ENCODE results near the gene CTNNBL1.
A peak's percentile ranks its signal among the peaks of the same experiment; 100 is the strongest.
"Not testable (repeated sequence)": the region's sequence is repeated elsewhere in the genome, so short reads cannot be mapped to it uniquely, and the experiment has no call there.

Gene CTNNBL1

GRCh38 chr20:37711994-37712964 lies 18.4 kb downstream of the CTNNBL1 start:
- peaks cover 55% of the 10 kb centered on the region for H3K4me1 Mint-ChIP-seq (ENCODE audit: low read depth)
- no peaks in the 10 kb centered on the region for H3K27me3 Mint-ChIP-seq
- peaks cover 54% of the 10 kb centered on the region for H3K36me3 Mint-ChIP-seq (ENCODE audit: low read depth)
- H3K9me3 Mint-ChIP-seq, result no peaks in the 10 kb centered on the region
- H3K4me3 Mint-ChIP-seq, result no peak overlapping the region
- no peak overlapping the region for H3K27ac Mint-ChIP-seq
- DNase-seq, result no peak

- H3K27ac Mint-ChIP-seq, result no peak overlapping the region
- no peaks in the 10 kb centered on the region for H3K27me3 Mint-ChIP-seq
- H3K9me3 Mint-ChIP-seq, result no peaks in the 10 kb centered on the region
- no peak overlapping the region for H3K4me3 Mint-ChIP-seq
- peaks cover 50% of the 10 kb centered on the region for H3K36me3 Mint-ChIP-seq (ENCODE audit: low read depth)
- no peak for DNase-seq
- H3K4me1 Mint-ChIP-seq (ENCODE audit: low read depth), result peaks cover 48% of the 10 kb centered on the region
These were observed 19.6 kb downstream of the CTNNBL1 start for GRCh38 chr20:37713396-37713795.

DNA sequence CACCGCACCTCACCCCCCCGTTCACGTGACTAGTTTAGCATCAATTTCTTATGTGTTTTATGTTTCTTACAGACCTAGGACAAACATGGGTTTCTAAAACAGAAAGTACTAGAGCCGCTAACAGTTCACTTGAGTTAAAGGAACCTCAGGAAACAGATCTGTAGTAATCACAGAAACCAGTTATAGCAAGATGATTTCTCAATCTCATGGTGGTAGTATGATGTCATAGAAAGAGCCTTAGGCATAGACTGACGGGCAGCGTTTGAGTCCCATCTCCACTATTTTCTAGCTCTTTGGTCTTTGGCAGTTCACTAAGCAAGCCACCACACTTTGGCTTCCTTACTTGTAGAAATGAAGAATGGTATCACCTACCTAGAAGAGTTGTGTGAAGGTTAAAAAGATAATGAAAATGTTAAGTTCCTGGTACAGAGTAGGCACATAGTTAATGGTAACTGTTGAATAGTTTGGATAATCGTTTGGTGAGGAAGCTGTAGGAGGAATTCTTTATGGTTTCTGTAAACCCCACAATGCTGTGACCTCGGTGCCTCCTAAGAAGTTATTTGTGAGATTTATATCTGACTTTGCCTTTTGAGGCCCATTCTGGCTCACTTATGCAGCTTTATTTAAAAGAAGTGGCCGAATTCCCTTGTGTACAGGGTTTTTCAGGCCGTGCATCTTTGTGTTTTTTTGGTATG lies 21.3 kb downstream of the CTNNBL1 start:
- DNase-seq, result no peak
- Mint-ChIP-seq H3K4me1 (ENCODE audit: low read depth) (peaks cover 40% of the 10 kb centered on the region), H3K27ac (no peak overlapping the region), H3K4me3 (no peak overlapping the region), H3K36me3 (ENCODE audit: low read depth) (peaks cover 41% of the 10 kb centered on the region), H3K27me3 (no peaks in the 10 kb centered on the region), H3K9me3 (no peaks in the 10 kb centered on the region)

DNA sequence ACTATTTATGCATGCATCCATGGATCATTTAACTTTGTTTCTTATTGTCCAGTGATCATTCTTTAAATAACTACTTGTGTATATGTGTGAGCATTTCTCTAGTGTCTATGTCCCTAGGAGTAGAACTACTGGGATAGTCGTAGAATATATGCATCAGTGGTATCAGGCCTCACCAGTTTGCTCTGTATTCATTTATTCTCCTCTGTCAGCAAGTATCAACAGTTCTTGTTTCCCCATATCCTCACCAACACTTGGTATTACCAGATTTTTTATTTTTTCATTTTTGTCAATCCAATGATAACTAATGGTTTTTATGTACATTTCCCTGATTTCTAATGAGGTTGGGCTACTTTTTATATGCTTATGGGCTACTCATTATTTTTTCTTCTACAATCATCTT lies 27.9 kb downstream of the CTNNBL1 start:
- H3K36me3 Mint-ChIP-seq (ENCODE audit: low read depth), result peaks cover 28% of the 10 kb centered on the region

GRCh38 chr20:37722312-37722711 lies 28.5 kb downstream of the CTNNBL1 start:
- Mint-ChIP-seq H3K4me1 (ENCODE audit: low read depth) (peaks cover 21% of the 10 kb centered on the region), H3K36me3 (ENCODE audit: low read depth) (peaks cover 23% of the 10 kb centered on the region)
- not testable (repeated sequence) for H3K9me3 Mint-ChIP-seq, H3K27ac Mint-ChIP-seq, H3K4me3 Mint-ChIP-seq, DNase-seq, H3K27me3 Mint-ChIP-seq

More for the DNA sequence above, 27.9 kb downstream of the CTNNBL1 start:
- no peak overlapping the region for H3K4me3 Mint-ChIP-seq
- DNase-seq, result no peak
- H3K27ac Mint-ChIP-seq, result no peak overlapping the region
- peaks cover 18% of the 10 kb centered on the region for H3K4me1 Mint-ChIP-seq (ENCODE audit: low read depth)
- no peaks in the 10 kb centered on the region for H3K27me3 Mint-ChIP-seq
- peaks cover 10% of the 10 kb centered on the region for H3K9me3 Mint-ChIP-seq

- Mint-ChIP-seq H3K4me3 (no peak overlapping the region), H3K9me3 (peaks cover 10% of the 10 kb centered on the region), H3K36me3 (ENCODE audit: low read depth) (peaks cover 26% of the 10 kb centered on the region), H3K27ac (no peak overlapping the region), H3K4me1 (ENCODE audit: low read depth) (peaks cover 32% of the 10 kb centered on the region), H3K27me3 (no peaks in the 10 kb centered on the region)
- DNase-seq, result no peak
These were observed 29.8 kb downstream of the CTNNBL1 start for GRCh38 chr20:37723668-37724067.

GRCh38 chr20:37725165-37725564 lies 31.3 kb downstream of the CTNNBL1 start:
- no peak overlapping the region for H3K27ac Mint-ChIP-seq
- H3K27me3 Mint-ChIP-seq, result no peaks in the 10 kb centered on the region
- no peak for DNase-seq
- H3K36me3 Mint-ChIP-seq (ENCODE audit: low read depth), result peaks cover 25% of the 10 kb centered on the region
- no peak overlapping the region for H3K4me3 Mint-ChIP-seq
- H3K9me3 Mint-ChIP-seq, result peaks cover 10% of the 10 kb centered on the region
- H3K4me1 Mint-ChIP-seq (ENCODE audit: low read depth), result peaks cover 37% of the 10 kb centered on the region

DNA sequence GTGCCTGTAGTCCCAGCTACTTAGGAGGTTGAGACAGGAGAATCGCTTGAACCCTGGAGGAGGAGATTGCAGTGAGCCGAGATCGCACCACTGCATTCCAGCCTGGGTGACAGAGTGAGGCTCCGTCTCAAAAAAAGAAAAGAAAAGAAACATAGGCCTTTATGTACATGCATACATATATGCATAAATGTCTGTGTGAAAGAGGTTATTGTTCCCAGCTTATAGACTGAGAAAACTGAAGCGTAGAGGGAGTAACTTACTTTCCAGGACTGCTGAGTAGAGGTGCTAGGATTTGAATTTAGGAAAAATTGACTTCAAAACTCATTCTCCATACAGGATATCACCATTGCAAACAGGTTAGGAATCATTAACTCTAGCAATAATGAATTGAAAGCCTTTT lies 32.0 kb downstream of the CTNNBL1 start:
- peaks cover 7% of the 10 kb centered on the region for H3K9me3 Mint-ChIP-seq
- no peaks in the 10 kb centered on the region for H3K27me3 Mint-ChIP-seq
- H3K4me1 Mint-ChIP-seq (ENCODE audit: low read depth), result peaks cover 37% of the 10 kb centered on the region
- no peak overlapping the region for H3K4me3 Mint-ChIP-seq
- DNase-seq, result no peak
- H3K27ac Mint-ChIP-seq, result no peak overlapping the region
- peaks cover 27% of the 10 kb centered on the region for H3K36me3 Mint-ChIP-seq (ENCODE audit: low read depth)

DNA sequence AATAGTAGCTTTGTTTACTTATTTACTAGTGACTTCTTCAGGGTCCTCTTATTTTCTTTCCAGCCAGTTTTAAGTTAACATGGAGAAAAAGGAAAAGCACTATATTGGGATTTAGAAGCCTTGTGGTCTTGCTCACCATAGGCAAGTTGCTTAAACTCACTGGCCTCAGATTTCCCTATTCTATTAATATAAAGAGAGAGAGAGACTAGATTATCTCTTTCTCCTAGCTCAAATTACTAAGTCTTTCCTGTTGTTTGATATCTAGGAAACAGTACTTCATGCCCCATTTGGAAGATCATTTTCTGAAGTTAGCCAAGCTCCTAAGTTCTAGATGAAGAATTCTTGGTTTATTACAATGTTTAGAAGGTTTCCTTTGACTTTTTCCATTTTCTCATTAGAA lies 32.5 kb downstream of the CTNNBL1 start:
- peaks cover 7% of the 10 kb centered on the region for H3K9me3 Mint-ChIP-seq
- no peak overlapping the region for H3K27ac Mint-ChIP-seq
- no peaks in the 10 kb centered on the region for H3K27me3 Mint-ChIP-seq
- DNase-seq, result no peak
- peaks cover 37% of the 10 kb centered on the region for H3K4me1 Mint-ChIP-seq (ENCODE audit: low read depth)
- no peak overlapping the region for H3K4me3 Mint-ChIP-seq
- H3K36me3 Mint-ChIP-seq (ENCODE audit: low read depth), result peaks cover 25% of the 10 kb centered on the region

DNA sequence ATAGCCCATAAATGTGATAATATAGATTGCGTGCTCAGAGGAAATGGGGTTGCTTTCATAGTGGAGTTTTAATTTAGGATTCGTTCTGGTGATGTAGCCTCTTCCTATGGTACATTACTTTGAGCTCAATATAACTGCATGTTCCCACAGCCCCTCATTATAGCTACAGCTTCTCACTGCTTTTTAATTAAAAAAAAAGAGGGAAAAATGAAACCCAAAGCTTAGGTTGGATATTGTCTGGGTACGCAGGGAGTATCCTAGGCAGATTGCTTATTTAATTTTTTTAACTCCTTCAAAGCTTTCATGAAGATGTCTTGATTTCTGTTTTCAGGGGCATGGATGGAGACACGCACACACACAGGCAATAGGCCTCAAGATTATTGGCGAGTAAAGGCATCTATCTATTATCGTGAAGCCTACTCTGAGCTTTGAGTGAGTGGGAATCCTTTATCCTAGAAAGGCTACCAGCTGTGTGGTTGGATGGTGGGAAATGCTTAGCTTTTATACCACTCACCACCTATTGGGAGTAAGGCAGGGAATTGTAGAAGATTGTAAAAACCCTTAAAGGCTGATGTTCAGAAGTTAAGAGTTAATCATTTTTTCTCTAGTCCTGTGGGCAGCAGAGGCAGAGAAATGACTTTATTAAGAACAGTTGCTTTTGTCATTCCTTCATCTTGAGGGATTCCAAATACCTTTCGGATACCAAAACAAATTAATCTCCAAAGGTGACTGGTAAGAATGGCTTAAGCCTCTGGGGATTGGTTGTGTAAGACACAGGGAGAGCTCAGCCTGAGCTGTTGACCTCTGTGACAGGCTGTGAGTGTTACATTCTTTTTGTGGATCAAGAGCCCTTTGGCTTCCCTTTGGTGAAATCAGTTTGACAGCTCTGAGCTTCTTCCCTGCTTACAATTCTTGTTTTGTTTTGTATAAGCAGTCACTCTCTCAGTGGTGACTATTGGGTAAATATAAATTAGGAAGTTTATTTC lies 33.4 kb downstream of the CTNNBL1 start:
- DNase-seq, result no peak
- H3K36me3 Mint-ChIP-seq (ENCODE audit: low read depth), result peaks cover 26% of the 10 kb centered on the region

GRCh38 chr20:37727957-37728634 lies 34.3 kb downstream of the CTNNBL1 start:
- H3K4me1 Mint-ChIP-seq (ENCODE audit: low read depth), result peaks cover 33% of the 10 kb centered on the region
- H3K36me3 Mint-ChIP-seq (ENCODE audit: low read depth), result peaks cover 33% of the 10 kb centered on the region
- H3K9me3 Mint-ChIP-seq, result no peaks in the 10 kb centered on the region
- no peak overlapping the region for H3K4me3 Mint-ChIP-seq
- DNase-seq, result no peak
- no peaks in the 10 kb centered on the region for H3K27me3 Mint-ChIP-seq
- no peak overlapping the region for H3K27ac Mint-ChIP-seq

More for the DNA sequence above, 33.4 kb downstream of the CTNNBL1 start:
- no peak overlapping the region for H3K4me3 Mint-ChIP-seq
- no peaks in the 10 kb centered on the region for H3K27me3 Mint-ChIP-seq
- no peaks in the 10 kb centered on the region for H3K9me3 Mint-ChIP-seq
- H3K27ac Mint-ChIP-seq, result peak overlapping the region; percentile 42
- H3K4me1 Mint-ChIP-seq (ENCODE audit: low read depth), result peaks cover 33% of the 10 kb centered on the region

- Mint-ChIP-seq H3K27me3 (no peaks in the 10 kb centered on the region), H3K36me3 (ENCODE audit: low read depth) (peaks cover 38% of the 10 kb centered on the region), H3K9me3 (no peaks in the 10 kb centered on the region), H3K4me3 (no peak overlapping the region), H3K4me1 (ENCODE audit: low read depth) (peaks cover 32% of the 10 kb centered on the region), H3K27ac (peak overlapping the region; percentile 20)
- DNase-seq, result no peak
These were observed 34.8 kb downstream of the CTNNBL1 start for GRCh38 chr20:37728635-37728983.

DNA sequence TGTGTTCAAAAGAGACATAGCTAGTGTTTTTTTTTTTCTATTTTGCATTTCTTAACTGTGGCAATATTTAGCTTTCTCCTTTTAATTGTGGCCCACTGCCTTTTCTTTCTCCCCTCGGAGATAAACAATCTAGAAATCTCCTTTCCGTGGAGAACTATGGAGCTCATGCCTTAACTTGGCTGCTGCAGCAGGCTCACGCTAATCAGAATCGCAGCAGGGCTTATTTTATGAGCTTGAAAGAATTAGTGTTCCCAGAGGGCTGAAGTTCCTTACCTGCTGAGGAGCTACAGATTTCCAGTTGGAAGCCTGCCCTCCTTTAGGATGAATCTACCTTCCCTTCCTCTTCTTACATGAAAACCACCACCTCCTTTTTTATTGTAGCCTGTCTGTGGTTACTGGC lies 35.6 kb downstream of the CTNNBL1 start:
- peaks cover 36% of the 10 kb centered on the region for H3K4me1 Mint-ChIP-seq (ENCODE audit: low read depth)
- H3K27me3 Mint-ChIP-seq, result no peaks in the 10 kb centered on the region
- H3K9me3 Mint-ChIP-seq, result no peaks in the 10 kb centered on the region
- H3K36me3 Mint-ChIP-seq (ENCODE audit: low read depth), result peaks cover 44% of the 10 kb centered on the region
- no peak for DNase-seq
- no peak overlapping the region for H3K4me3 Mint-ChIP-seq
- H3K27ac Mint-ChIP-seq, result no peak overlapping the region

DNA sequence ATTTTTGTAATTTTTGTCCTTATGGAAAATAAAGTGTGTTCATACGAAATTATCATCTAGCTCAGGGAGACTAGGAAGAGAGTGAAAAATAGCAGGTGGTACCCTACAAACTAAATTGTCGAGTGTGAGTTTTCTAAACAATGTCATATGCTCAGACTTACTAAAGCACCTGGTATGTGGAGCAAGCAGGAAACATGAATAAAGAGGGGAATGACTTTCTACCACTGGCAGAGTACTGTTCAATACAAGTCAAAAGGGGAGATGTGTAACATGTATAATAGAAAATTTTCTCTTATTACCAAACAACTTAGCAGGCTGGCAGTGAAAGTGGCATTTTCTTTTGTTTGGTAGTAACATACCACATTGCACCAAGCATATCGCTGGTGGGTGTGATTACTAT lies 36.1 kb downstream of the CTNNBL1 start:
- Mint-ChIP-seq H3K27me3 (no peaks in the 10 kb centered on the region), H3K9me3 (no peaks in the 10 kb centered on the region), H3K4me1 (ENCODE audit: low read depth) (peaks cover 41% of the 10 kb centered on the region), H3K36me3 (ENCODE audit: low read depth) (peaks cover 46% of the 10 kb centered on the region), H3K4me3 (no peak overlapping the region), H3K27ac (no peak overlapping the region)
- DNase-seq, result no peak
